Endothelial cell (in vitro differentiated cells): Measurements from ENCODE around the gene NECTIN2. TPM values are rescaled to one million over a fixed set of nuclear protein-coding genes. Genes with fewer than 3 reads are reported as not detected.

ENCODE experiments used
- DNase-seq: peaks from one replicate; pipeline ENCODE4 v3.0.0; 2021; ENCODE audit warnings: low spot score
- H3K27ac Mint-ChIP-seq: one replicate; pipeline ENCODE4 v1.8.0; 2021; ENCODE audit warnings: mixed read lengths, inconsistent platforms; ENCODE audit not compliant: unreplicated experiment
- H3K27me3 Mint-ChIP-seq: one replicate; pipeline ENCODE4 v1.8.0; 2021; ENCODE audit warnings: mild to moderate bottlenecking, moderate library complexity, mixed read lengths, inconsistent platforms; ENCODE audit not compliant: unreplicated experiment
- H3K36me3 Mint-ChIP-seq: one replicate; pipeline ENCODE4 v1.8.0; 2021; ENCODE audit warnings: mild to moderate bottlenecking, low read depth, mixed read lengths, inconsistent platforms; ENCODE audit not compliant: unreplicated experiment
- H3K4me1 Mint-ChIP-seq: one replicate; pipeline ENCODE4 v1.8.0; 2021; ENCODE audit warnings: mild to moderate bottlenecking, mixed read lengths, inconsistent platforms; ENCODE audit not compliant: unreplicated experiment
- H3K4me3 Mint-ChIP-seq: one replicate; pipeline ENCODE4 v1.8.0; 2021; ENCODE audit warnings: mild to moderate bottlenecking, mixed read lengths, inconsistent platforms; ENCODE audit not compliant: unreplicated experiment
- H3K9me3 Mint-ChIP-seq: one replicate; pipeline ENCODE4 v1.8.0; 2021; ENCODE audit warnings: mixed read lengths, inconsistent platforms; ENCODE audit not compliant: unreplicated experiment
- CTCF ChIP-seq: fragments of 200-600 bp; sonication (generic); IDR thresholded peaks from one replicate; pipeline ENCODE4 v1.5.0; 2021; ENCODE audit warnings: antibody characterized with exemption; ENCODE audit not compliant: unreplicated experiment
- long read RNA-seq: library from polyadenylated mRNA; unstranded; transcript quantifications from one replicate; pipeline ENCODE4 v2.0.0, GENCODE V29; 2020; ENCODE audit not compliant: unreplicated experiment
- total RNA-seq: library from RNA; stranded (reverse); fragmentation: NEBNext Ultra II Directional; extraction: Animal tissue kit (Norgen Biotek cat#: 25700); gene quantifications from one replicate; pipeline ENCODE4 v1.2.1, GENCODE V29; 2021; ENCODE audit not compliant: unreplicated experiment

NECTIN2 gene
- total RNA-seq = 342 TPM
- long read RNA-seq, transcript NECTIN2-202 (6 exons, 2,112 nt) = major isoform, 261 of 335 reads
- long read RNA-seq, transcript NECTIN2-201 (9 exons, 2,466 nt) = minor isoform, 50 of 335 reads
- long read RNA-seq, partial matches to known transcripts = 13 of 335 reads
- long read RNA-seq, other reads (novel, unspliced or antisense) = 11 of 335 reads

- Mint-ChIP-seq H3K4me3 (peak within 1 kb of the TSS; percentile 100), H3K4me1 (peaks cover 37% of the 10 kb centered on the region), H3K27me3 (peaks cover 33% of the 10 kb centered on the region), H3K27ac (peak within 1 kb of the TSS; percentile 99), H3K36me3 (peaks cover 30% of the 10 kb centered on the region), H3K9me3 (no peaks in the 10 kb centered on the region)
- TF ChIP-seq CTCF = peak; percentile 27
- peak; percentile 100 for DNase-seq
These were observed at the start of gene NECTIN2 for GRCh38 chr19:44845612-44846454. Gene NECTIN2, plus strand, starts transcription at chr19:44846297. Its CDS starts 229 bp downstream, at chr19:44846526.

GRCh38 chr19:44796701-44797115 lies 49.4 kb upstream of the NECTIN2 start:
- no peaks in the 10 kb centered on the region for H3K36me3 Mint-ChIP-seq
- DNase-seq = peak; percentile 69
- peaks cover 13% of the 10 kb centered on the region for H3K27me3 Mint-ChIP-seq
- H3K9me3 Mint-ChIP-seq = no peaks in the 10 kb centered on the region
- peak overlapping the region; percentile 54 for H3K4me3 Mint-ChIP-seq
- peak overlapping the region; percentile 91 for H3K27ac Mint-ChIP-seq
- H3K4me1 Mint-ChIP-seq = peaks cover 19% of the 10 kb centered on the region
- TF ChIP-seq CTCF = no peak

GRCh38 chr19:44799627-44800346 lies 46.3 kb upstream of the NECTIN2 start:
- no peak overlapping the region for H3K27ac Mint-ChIP-seq
- H3K4me3 Mint-ChIP-seq = no peak overlapping the region
- DNase-seq = no peak
- H3K4me1 Mint-ChIP-seq = peaks cover 15% of the 10 kb centered on the region
- TF ChIP-seq CTCF = no peak
- H3K9me3 Mint-ChIP-seq = no peaks in the 10 kb centered on the region
- H3K36me3 Mint-ChIP-seq = no peaks in the 10 kb centered on the region
- H3K27me3 Mint-ChIP-seq = peaks cover 11% of the 10 kb centered on the region

GRCh38 chr19:44800461-44800860 lies 45.6 kb upstream of the NECTIN2 start:
- H3K27ac Mint-ChIP-seq = no peak overlapping the region

More at GRCh38 chr19:44800461-44800860, 45.6 kb upstream of the NECTIN2 start:
- peaks cover 15% of the 10 kb centered on the region for H3K4me1 Mint-ChIP-seq
- no peaks in the 10 kb centered on the region for H3K9me3 Mint-ChIP-seq
- H3K27me3 Mint-ChIP-seq = peaks cover 11% of the 10 kb centered on the region
- DNase-seq = peak; percentile 94
- no peak overlapping the region for H3K4me3 Mint-ChIP-seq
- TF ChIP-seq CTCF = peak; percentile 83
- no peaks in the 10 kb centered on the region for H3K36me3 Mint-ChIP-seq
